SK-N-SH treated with all-trans-retinoic acid at 6 μM for 48 hours (cell line): ENCODE measurements around the gene GALNT4.

Experiments
- ATAC-seq: fragments of 200-7000 bp; cut with Tn5 transposase; 3 replicates; pipeline ENCODE4 v1.9.1; 2020; ENCODE audit warnings: mild to moderate bottlenecking, moderate library complexity
- ARNTL ChIP-seq: fragments of 450-650 bp; formaldehyde crosslinking; IDR thresholded peaks from 2 replicates; pipeline ENCODE4 v1.5.0; 2020; ENCODE audit warnings: low read depth, mild to moderate bottlenecking, moderate library complexity, borderline replicate concordance
- BACH2 ChIP-seq: fragments of 250-450 bp; sonication (Bioruptor Pico); IDR thresholded peaks from 2 replicates; pipeline ENCODE4 v1.9.0; 2021; ENCODE audit warnings: mild to moderate bottlenecking, borderline replicate concordance
- CREB5 ChIP-seq: fragments of 250-450 bp; sonication (Bioruptor Pico); IDR thresholded peaks from 2 replicates; pipeline ENCODE4 v1.5.1; 2020; ENCODE audit warnings: low read depth, mild to moderate bottlenecking, moderate library complexity
- CSDC2 ChIP-seq: fragments of 250-450 bp; sonication (Bioruptor Pico); IDR thresholded peaks from 2 replicates; pipeline ENCODE4 v1.5.0; 2020; ENCODE audit warnings: mild to moderate bottlenecking, moderate library complexity
- CSRNP3 ChIP-seq: fragments of 250-450 bp; sonication (Bioruptor Pico); IDR thresholded peaks from 2 replicates; pipeline ENCODE4 v1.5.1; 2021; ENCODE audit warnings: mild to moderate bottlenecking, moderate library complexity
- ESRRG ChIP-seq: fragments of 250-450 bp; sonication (Bioruptor Pico); IDR thresholded peaks from 2 replicates; pipeline ENCODE4 v1.6.1; 2021; ENCODE audit warnings: mild to moderate bottlenecking
- PATZ1 ChIP-seq: fragments of 250-450 bp; sonication (Bioruptor Pico); IDR thresholded peaks from 2 replicates; pipeline ENCODE4 v1.8.0; 2020; ENCODE audit warnings: mild to moderate bottlenecking, moderate library complexity, borderline replicate concordance
- PPARA ChIP-seq: fragments of 250-450 bp; sonication (Bioruptor Pico); IDR thresholded peaks from 2 replicates; pipeline ENCODE4 v1.5.0; 2020; ENCODE audit warnings: mild to moderate bottlenecking, borderline replicate concordance
- RARB ChIP-seq: fragments of 250-450 bp; sonication (Bioruptor Pico); IDR thresholded peaks from 2 replicates; pipeline ENCODE4 v1.8.0; 2021; ENCODE audit warnings: mild to moderate bottlenecking, moderate library complexity
- SNAI2 ChIP-seq: fragments of 250-450 bp; sonication (Bioruptor Pico); IDR thresholded peaks from 2 replicates; pipeline ENCODE4 v1.5.0; 2020; ENCODE audit warnings: mild to moderate bottlenecking, moderate library complexity
- TCF4 ChIP-seq: fragments of 250-450 bp; sonication (Bioruptor Pico); IDR thresholded peaks from 2 replicates; pipeline ENCODE4 v1.8.0; 2021; ENCODE audit warnings: mild to moderate bottlenecking, moderate library complexity, borderline replicate concordance
- TOX ChIP-seq: fragments of 250-450 bp; sonication (Bioruptor Pico); IDR thresholded peaks from 2 replicates; pipeline ENCODE4 v1.8.0; 2021; ENCODE audit warnings: mild to moderate bottlenecking, moderate library complexity, borderline replicate concordance
- TSHZ2 ChIP-seq: fragments of 250-450 bp; sonication (Bioruptor Pico); IDR thresholded peaks from 2 replicates; pipeline ENCODE4 v1.5.0; 2020; ENCODE audit warnings: mild to moderate bottlenecking, moderate library complexity
- ZC3H10 ChIP-seq: fragments of 250-450 bp; sonication (Bioruptor Pico); IDR thresholded peaks from 2 replicates; pipeline ENCODE4 v1.5.1; 2021; ENCODE audit warnings: mild to moderate bottlenecking, moderate library complexity
- ZFP3 ChIP-seq: fragments of 250-450 bp; sonication (Bioruptor Pico); IDR thresholded peaks from 2 replicates; pipeline ENCODE4 v1.5.0; 2020; ENCODE audit warnings: mild to moderate bottlenecking, moderate library complexity
- ZFP30 ChIP-seq: fragments of 450-650 bp; formaldehyde crosslinking; IDR thresholded peaks from 2 replicates; pipeline ENCODE4 v1.5.0; 2022; ENCODE audit warnings: mild to moderate bottlenecking, moderate library complexity
- ZNF70 ChIP-seq: fragments of 450-650 bp; formaldehyde crosslinking; IDR thresholded peaks from 2 replicates; pipeline ENCODE4 v1.5.0; 2020; ENCODE audit warnings: mild to moderate bottlenecking, moderate library complexity
- ZNF8 ChIP-seq: fragments of 450-650 bp; formaldehyde crosslinking; IDR thresholded peaks from 2 replicates; pipeline ENCODE4 v1.5.0; 2020; ENCODE audit warnings: mild to moderate bottlenecking, moderate library complexity

GALNT4 gene

GRCh38 chr12:89513544-89513943 lies 11.1 kb downstream of the GALNT4 start:
- no peak for ATAC-seq
- TF ChIP-seq TCF4 (CRISPR knock-in tag) (no peak), RARB (CRISPR knock-in tag) (no peak), TSHZ2 (CRISPR knock-in tag) (no peak), CSRNP3 (CRISPR knock-in tag) (no peak)

GRCh38 chr12:89507015-89507824 lies 17.4 kb downstream of the GALNT4 start:
- ATAC-seq, result no peak
- no peak for TF ChIP-seq CREB5 (CRISPR knock-in tag)
- TF ChIP-seq TCF4 (CRISPR knock-in tag), result no peak
- TF ChIP-seq PPARA (CRISPR knock-in tag), result no peak
- TF ChIP-seq CSRNP3 (CRISPR knock-in tag), result no peak
- no peak for TF ChIP-seq ESRRG (CRISPR knock-in tag)
- TF ChIP-seq TSHZ2 (CRISPR knock-in tag), result no peak
- TF ChIP-seq TOX, result no peak
- no peak for TF ChIP-seq CSDC2 (CRISPR knock-in tag)
- TF ChIP-seq ZNF8 (CRISPR knock-in tag), result no peak
- TF ChIP-seq ARNTL (CRISPR knock-in tag), result no peak
- TF ChIP-seq ZFP3 (CRISPR knock-in tag), result no peak
- no peak for TF ChIP-seq ZC3H10
- TF ChIP-seq ZFP30 (CRISPR knock-in tag), result no peak
- no peak for TF ChIP-seq SNAI2 (CRISPR knock-in tag)
- TF ChIP-seq PATZ1 (CRISPR knock-in tag), result no peak
- TF ChIP-seq ZNF70, result no peak
- TF ChIP-seq BACH2, result no peak
